HCEC 1CT (cell line): ENCODE measurements around the gene KRTCAP2.
"Not testable (repeated sequence)": the region's sequence is repeated elsewhere in the genome, so short reads cannot be mapped to it uniquely, and the experiment has no call there.

Source experiments
- DNase-seq: peaks from one replicate; pipeline ENCODE4 v3.0.0-alpha.2; 2017

The KRTCAP2 gene

GRCh38 chr1:155167166-155168104 lies 5.7 kb downstream of the KRTCAP2 start:
- peak; percentile 75 for DNase-seq

DNA sequence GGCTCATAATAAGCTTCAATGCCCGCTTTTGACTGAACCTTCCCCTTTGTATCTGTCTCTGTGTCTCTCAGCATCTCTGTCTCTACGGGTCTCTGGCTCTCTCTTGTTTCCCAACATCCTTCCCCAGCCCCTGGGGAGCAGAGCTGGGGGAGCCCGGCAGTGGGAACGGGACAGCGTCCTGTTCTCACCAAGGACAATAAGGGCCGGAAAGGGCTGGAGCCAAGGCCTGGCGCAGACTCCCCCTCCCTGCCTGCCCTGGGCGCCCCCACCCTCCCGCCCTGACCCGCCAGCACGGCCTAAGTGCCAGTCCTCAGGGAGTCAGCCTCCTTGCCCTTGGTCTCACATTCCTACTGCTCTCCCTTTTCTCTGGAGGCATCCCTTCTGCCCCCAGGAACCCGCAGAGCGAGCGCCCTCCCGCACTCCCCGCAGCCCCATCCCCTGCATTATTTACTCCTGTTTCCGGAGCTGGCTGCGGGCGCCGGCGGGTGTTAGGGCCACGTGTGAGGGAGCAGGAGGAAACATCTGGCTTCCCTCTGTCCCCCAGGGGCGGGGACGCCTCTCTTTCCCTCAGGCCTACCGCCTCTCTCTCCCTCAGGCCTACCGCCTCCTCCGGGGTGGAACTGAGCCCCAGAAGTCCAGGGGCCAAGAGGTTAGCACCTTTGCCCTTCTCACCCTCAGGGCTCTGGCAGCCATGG lies 6.5 kb downstream of the KRTCAP2 start:
- DNase-seq = no peak

DNA sequence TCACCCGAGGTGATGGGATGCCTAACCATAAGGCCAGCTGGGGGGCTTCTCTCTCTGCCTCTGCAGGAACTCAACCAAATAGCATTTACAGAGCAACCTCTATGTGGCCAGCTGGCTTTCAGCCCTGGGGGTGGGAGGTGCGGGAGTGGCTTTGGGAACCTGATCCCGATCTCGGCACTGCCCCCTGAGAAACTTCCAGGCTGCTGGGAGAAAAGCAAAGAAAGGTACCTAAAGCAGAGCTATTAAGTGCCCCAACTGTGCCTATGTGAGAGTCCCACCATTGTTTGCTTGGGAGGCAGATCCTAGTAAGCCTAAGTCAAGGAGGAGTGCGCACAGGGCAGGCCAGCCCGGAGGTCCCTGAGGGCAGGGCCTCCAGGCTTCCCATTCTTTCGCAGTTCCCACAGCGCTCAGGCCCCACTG lies 7.0 kb downstream of the KRTCAP2 start:
- no peak for DNase-seq

DNA sequence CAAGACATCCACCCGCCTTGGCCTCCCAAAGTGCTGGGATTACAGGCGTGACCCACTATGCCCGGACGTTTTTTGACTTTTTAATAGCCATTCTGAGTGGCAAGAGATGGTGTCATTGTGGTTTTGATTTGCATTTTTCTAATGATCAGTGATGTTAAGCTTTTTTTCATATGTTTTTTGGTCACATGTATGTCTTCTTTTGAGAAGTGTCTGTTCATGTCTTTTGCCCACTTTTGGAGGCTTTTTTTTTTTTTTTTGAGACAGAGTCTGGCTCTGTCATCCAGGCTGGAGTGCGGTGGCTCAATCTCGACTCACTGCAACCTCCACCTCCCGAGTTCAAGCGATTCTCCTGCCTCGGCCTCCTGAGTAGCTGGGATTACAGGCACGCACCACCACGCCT lies 8.5 kb downstream of the KRTCAP2 start:
- DNase-seq = not testable (repeated sequence)

- DNase-seq = not testable (repeated sequence)
Measured at GRCh38 chr1:155163785-155164184, 9.3 kb downstream of the KRTCAP2 start.

- not testable (repeated sequence) for DNase-seq
Measured at GRCh38 chr1:155162631-155163030, 10.5 kb downstream of the KRTCAP2 start.

DNA sequence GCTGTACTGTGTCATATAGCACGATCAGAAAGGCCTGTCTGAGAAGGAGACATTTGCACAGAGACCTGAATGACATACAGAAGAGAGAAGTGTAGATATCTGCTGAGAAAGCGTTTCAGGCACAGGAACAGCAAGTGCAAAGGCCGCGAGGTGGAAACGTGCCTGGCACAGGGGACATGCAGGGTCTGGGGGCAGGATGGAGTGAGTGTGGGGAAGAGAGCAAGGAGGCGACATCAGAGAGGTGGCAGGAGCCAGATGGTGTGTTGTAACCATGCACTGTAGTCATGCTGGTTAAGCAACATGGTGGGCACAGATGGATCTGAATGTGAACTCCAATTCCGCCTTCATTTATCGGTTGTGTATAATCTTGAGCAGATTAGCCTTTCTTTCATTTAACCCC lies 13.0 kb downstream of the KRTCAP2 start:
- DNase-seq = no peak

DNA sequence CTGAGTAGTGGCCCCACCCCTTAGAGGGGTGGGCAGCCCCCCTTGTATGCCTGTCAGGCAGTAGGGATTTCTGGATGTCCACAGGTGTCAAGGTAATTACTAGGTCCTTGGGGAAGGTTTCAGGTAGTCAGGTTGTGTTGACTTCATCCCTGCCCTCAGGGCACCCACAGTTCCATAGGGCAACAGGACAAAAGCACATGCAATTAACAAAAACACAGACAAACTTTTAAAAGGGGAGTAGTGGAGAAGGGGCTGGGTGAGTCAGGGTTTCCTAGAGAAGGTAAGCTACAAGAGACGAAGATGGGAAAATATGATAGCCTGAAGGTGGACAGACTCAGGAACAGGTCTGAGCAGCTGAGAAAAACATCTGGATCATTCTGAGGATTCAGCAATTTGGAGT lies 14.1 kb downstream of the KRTCAP2 start:
- DNase-seq = no peak

DNA sequence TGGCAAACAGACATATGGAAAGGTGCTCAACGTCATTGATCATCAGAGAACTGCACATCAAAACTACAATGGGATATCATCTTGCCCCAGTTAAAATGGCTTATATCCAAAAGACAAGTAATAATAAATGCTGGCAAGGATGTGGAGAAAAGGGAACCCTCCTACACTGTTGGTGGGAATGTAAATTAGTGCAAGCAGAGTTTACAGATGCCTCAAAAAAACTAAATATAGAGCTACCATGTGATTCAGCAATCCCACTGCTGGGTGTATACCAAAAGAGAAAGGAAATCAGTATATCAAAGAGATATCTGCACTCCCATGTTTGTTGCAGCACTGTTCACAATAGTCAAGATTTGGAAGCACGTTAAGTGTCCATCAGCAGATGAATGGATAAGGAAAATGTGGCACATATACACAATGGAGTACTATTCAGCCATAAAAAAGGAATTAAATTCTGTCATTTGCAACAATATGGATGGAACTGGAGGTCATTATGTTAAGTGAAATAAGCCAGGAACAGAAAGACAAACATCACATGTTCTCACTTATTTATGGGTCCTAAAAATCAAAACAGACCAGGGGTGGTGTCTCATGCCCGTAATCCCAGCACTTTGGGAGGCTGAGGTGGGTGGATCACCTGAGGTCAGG lies 17.0 kb downstream of the KRTCAP2 start:
- not testable (repeated sequence) for DNase-seq

- no peak for DNase-seq
Measured at GRCh38 chr1:155145491-155145890, 27.6 kb downstream of the KRTCAP2 start.

GRCh38 chr1:155141749-155142148 lies 31.4 kb downstream of the KRTCAP2 start:
- DNase-seq = no peak

GRCh38 chr1:155140630-155140953 lies 32.5 kb downstream of the KRTCAP2 start:
- no peak for DNase-seq

- DNase-seq = peak; percentile 70
Measured at GRCh38 chr1:155139895-155140629, 33.0 kb downstream of the KRTCAP2 start, which contains the start of gene DPM3. Gene DPM3, minus strand, starts transcription at chr1:155140531. Its CDS starts 291 bp downstream, at chr1:155140240.

- no peak for DNase-seq
Measured at GRCh38 chr1:155137154-155137949, 35.8 kb downstream of the KRTCAP2 start.

DNA sequence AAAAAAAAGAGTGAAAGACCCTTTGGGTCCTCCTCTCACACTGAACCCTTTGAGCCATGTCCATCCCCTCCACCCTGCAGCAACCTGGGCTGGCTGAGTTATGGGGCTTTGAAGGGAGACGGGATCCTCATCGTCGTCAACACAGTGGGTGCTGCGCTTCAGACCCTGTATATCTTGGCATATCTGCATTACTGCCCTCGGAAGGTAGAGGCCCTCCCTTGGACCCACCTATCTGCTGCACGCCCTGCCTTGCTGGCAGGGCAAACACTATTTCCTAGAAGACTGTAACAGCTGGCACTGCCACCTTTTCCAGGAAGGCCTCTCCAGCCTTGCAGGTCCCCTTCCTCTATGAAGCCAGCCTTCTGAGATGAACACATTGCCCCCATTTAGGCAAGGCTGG lies 36.4 kb downstream of the KRTCAP2 start:
- DNase-seq = no peak

DNA sequence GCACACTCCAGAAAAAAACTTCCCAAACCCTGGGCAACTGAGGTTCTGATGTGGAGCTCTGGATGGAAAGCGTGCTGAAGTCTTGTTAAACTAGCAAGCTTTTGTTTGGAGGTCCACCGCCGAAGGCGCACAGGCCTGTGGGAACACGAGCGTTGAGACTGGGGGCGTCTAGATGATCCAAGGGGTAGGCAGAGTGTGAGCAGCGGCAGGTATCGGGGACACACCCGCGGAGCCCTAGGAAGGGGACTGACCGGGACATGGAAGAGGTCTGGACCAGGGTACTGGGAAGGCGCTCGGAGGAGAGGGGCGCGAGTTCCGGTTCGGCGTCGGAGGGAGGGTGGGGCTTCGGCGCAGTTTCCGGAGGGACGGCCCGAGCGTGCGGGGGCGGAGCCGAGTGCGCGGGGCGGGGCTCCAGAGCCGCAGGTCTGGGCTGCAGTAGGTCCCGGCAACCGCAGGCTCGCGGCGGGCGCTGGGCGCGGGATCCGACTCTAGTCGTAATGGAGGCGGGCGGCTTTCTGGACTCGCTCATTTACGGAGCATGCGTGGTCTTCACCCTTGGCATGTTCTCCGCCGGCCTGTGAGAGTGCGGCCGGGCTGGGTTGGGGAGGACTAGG lies 37.6 kb downstream of the KRTCAP2 start, which contains the start of gene SLC50A1:
Gene SLC50A1, plus strand, starts transcription at position 438 of the 614 bp plus-strand sequence. Its CDS starts 60 bp downstream, at position 498.
- DNase-seq = peak; percentile 89

DNA sequence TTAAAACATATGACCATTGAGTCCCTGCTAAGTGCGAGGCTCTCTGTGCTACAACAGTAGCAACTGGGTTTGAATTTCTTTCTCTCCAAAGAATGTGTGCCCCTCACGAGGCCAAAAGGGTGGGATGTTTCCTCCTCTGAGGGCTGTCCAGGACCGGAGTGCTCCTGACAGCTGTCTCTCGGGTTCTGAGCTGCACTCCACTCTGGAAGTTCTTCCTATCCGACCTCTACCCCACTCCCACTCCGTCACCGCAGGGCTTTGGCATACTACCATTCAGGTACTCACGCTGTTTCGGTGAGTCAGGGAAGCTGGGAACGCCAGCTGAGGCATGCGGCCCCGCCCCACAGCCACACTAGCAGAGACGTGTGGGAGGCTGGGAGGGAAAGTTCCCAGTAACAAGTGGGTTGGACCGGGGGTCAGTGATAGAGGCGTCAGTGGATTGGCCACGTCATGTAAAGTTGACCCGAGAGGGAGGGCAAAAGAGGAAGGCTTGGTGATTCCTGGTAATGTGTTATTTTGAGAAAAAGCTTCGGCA lies 38.2 kb downstream of the KRTCAP2 start:
- DNase-seq = peak; percentile 88

GRCh38 chr1:155134322-155134721 lies 38.8 kb downstream of the KRTCAP2 start:
- DNase-seq = no peak

DNA sequence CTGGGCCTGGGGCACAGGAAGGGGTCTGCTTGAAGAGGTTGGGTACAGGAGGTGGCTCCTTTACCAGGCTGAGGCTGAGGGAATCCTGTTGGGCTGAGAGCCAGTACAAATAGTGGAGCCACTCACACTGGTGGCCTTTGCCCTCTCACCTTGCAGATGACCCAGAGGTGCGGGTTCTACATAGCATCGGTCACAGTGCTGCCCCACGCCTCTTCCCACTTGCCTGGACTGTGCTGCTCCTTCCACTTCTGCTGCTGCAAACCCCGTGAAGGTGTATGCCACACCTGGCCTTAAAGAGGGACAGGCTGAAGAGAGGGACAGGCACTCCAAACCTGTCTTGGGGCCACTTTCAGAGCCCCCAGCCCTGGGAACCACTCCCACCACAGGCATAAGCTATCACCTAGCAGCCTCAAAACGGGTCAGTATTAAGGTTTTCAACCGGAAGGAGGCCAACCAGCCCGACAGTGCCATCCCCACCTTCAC lies 39.3 kb downstream of the KRTCAP2 start:
- no peak for DNase-seq

DNA sequence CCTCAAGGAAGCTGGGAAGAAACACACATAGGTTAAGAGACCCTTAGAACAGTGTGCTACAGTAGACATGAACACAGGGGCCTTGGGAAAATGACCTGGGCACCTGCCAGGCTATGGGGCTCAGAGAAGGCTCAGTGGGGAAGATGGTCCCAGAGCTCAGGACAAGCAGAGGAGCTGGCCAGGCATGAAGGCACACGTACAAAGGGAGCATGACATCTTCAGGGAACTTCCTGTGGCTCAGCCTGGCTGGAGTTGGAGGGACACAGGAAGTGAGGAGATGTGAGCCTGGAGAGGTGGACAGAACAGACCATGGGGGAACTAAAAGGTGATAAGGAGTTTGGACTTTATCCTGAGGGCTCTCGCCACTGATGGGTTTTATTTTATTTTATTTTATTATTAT lies 41.2 kb downstream of the KRTCAP2 start:
- no peak for DNase-seq

DNA sequence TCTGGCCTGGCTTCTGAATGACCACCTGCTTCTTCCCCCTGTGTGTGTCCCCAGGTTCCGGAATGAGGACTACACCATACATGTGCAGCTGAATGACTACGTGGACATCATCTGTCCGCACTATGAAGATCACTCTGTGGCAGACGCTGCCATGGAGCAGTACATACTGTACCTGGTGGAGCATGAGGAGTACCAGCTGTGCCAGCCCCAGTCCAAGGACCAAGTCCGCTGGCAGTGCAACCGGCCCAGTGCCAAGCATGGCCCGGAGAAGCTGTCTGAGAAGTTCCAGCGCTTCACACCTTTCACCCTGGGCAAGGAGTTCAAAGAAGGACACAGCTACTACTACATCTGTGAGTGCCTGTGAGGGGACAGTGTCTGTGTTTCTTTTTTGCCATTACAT lies 41.8 kb downstream of the KRTCAP2 start:
- no peak for DNase-seq
